ENCODE results near the gene ANKMY2.

DNA sequence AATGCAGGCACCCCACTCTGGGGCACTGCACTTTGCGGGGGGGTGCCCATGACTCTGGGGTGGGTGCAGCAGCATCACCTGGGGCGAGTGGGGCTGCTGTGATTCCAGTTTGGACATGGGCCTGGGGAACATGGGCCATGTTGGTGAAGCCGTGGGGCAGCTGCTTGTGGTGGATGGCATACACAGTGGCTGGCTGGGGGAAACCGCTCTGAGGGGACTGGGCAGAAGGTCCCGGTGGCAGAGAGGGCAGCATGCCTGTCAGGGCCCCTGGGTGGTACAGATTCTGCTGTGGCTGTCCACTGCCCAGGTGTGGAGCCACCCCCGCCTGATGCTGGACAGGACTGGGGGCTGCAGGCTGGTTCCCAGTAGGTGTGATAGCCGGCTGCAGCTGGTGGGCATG lies 61.7 kb downstream of the ANKMY2 start:
- TF ChIP-seq POLR2A (IDR thresholded peaks at IDR 0.05), result no peak
- TF ChIP-seq, protein P1, sequence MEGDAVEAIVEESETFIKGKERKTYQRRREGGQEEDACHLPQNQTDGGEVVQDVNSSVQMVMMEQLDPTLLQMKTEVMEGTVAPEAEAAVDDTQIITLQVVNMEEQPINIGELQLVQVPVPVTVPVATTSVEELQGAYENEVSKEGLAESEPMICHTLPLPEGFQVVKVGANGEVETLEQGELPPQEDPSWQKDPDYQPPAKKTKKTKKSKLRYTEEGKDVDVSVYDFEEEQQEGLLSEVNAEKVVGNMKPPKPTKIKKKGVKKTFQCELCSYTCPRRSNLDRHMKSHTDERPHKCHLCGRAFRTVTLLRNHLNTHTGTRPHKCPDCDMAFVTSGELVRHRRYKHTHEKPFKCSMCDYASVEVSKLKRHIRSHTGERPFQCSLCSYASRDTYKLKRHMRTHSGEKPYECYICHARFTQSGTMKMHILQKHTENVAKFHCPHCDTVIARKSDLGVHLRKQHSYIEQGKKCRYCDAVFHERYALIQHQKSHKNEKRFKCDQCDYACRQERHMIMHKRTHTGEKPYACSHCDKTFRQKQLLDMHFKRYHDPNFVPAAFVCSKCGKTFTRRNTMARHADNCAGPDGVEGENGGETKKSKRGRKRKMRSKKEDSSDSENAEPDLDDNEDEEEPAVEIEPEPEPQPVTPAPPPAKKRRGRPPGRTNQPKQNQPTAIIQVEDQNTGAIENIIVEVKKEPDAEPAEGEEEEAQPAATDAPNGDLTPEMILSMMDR (IDR thresholded peaks at IDR 0.05), result no peak
